Endothelial cell of umbilical vein (primary cell): Measurements from ENCODE around the gene PLB1. TPM values are rescaled to one million over a fixed set of nuclear protein-coding genes. Genes with fewer than 3 reads are reported as not detected.

Experiments
- BruUV-seq: library from RNA; stranded (reverse); fragments of 400-500 nt; replicated peaks from 2 replicates; lab custom pipeline; 2021; lab: Mats Ljungman, UMichigan
- CTCF ChIA-PET: fragments of 300-600, 350-600 bp; sonication (Branson Sonifier 250); formaldehyde crosslinking; loops from one replicate; lab custom pipeline; 2021; ENCODE audit warnings: antibody characterized with exemption, inconsistent platforms; lab: Charles Lee
- POLR2A ChIA-PET: fragments of 300-600, 350-600 bp; sonication (Branson Sonifier 250); formaldehyde crosslinking; loops from one replicate; lab custom pipeline; 2021; ENCODE audit warnings: antibody characterized with exemption, inconsistent platforms; lab: Charles Lee
- DNase-seq: peaks from one replicate; pipeline ENCODE4 v3.0.0-alpha.2; 2011; ENCODE audit warnings: low read depth, low spot score
- FAIRE-seq: peaks from 2 replicates; lab custom pipeline; 2011; peaks lifted over from hg19 to GRCh38; lab: Jason Lieb, UNC
- H2AFZ ChIP-seq: 2 replicates; pipeline ENCODE4 v1.6.0; 2012; ENCODE audit warnings: low read depth, low read length, control low read depth, inconsistent platforms
- H3K27ac ChIP-seq: 2 replicates; pipeline ENCODE4 v1.5.1; 2011; ENCODE audit warnings: low read depth, mild to moderate bottlenecking, control low read depth, low read length, moderate library complexity; ENCODE audit not compliant: insufficient read depth
- H3K27me3 ChIP-seq, 2 experiments: 2 replicates each; pipeline versions ENCODE4 v1.6.0 to v1.6.1; 2011; ENCODE audit warnings: low read length in 2 of 2, mixed read lengths in 1 of 2; ENCODE audit not compliant: control insufficient read depth in 2 of 2, insufficient read depth in 2 of 2
- H3K36me3 ChIP-seq, 2 experiments: 2 replicates in 1 of 2; 3 replicates in 1 of 2; pipeline ENCODE4 v1.5.1; 2011; ENCODE audit warnings: low read length in 2 of 2, mild to moderate bottlenecking in 1 of 2, moderate library complexity in 1 of 2; ENCODE audit not compliant: control insufficient read depth in 2 of 2, insufficient read depth in 2 of 2; ENCODE audit errors: extremely low read depth in 1 of 2
- H3K4me1 ChIP-seq: 3 replicates; pipeline ENCODE4 v1.5.1; 2011; ENCODE audit warnings: mild to moderate bottlenecking, low read length; ENCODE audit not compliant: control insufficient read depth, insufficient read depth; ENCODE audit errors: extremely low read depth
- H3K4me2 ChIP-seq: 2 replicates; pipeline ENCODE4 v1.6.1; 2011; ENCODE audit warnings: low read length, control low read depth, mixed read lengths; ENCODE audit not compliant: insufficient read depth
- H3K4me3 ChIP-seq, 3 experiments: fragments of 200-600 bp in 1 of 3; sonication (generic), shearing (Covaris generic) in 1 of 3; replicated peaks in 1 of 3; 2 replicates each; pipeline ENCODE4 v1.5.1; 2011 to 2016; ENCODE audit warnings: control low read depth in 3 of 3, low read length in 3 of 3, mild to moderate bottlenecking in 2 of 3, inconsistent platforms in 1 of 3, low read depth in 1 of 3, moderate library complexity in 1 of 3; ENCODE audit not compliant: insufficient read depth in 1 of 3
- H3K79me2 ChIP-seq: 2 replicates; pipeline ENCODE4 v1.6.0; 2012; ENCODE audit warnings: low read length, inconsistent platforms; ENCODE audit not compliant: control insufficient read depth, insufficient read depth
- H3K9ac ChIP-seq: replicated peaks from 2 replicates; pipeline ENCODE3; 2011; ENCODE audit warnings: low read length, control low read depth; ENCODE audit not compliant: insufficient read depth; ENCODE audit errors: extremely low read depth
- H3K9me1 ChIP-seq: replicated peaks from 3 replicates; pipeline ENCODE4 v1.6.0; 2011; ENCODE audit warnings: mild to moderate bottlenecking, low read length; ENCODE audit not compliant: control insufficient read depth, insufficient read depth; ENCODE audit errors: extremely low read depth
- H3K9me3 ChIP-seq: replicated peaks from 2 replicates; pipeline ENCODE4 v1.5.1; 2012; ENCODE audit warnings: low read length, inconsistent platforms; ENCODE audit not compliant: control insufficient read depth, insufficient read depth
- H4K20me1 ChIP-seq: replicated peaks from 2 replicates; pipeline ENCODE3; 2011; ENCODE audit warnings: mild to moderate bottlenecking, low read length; ENCODE audit not compliant: control insufficient read depth, insufficient read depth; ENCODE audit errors: extremely low read depth
- CTCF ChIP-seq, 2 donors: IDR thresholded peaks; 1 replicate in 1 of 2; 2 replicates in 1 of 2; pipeline ENCODE4 v1.5.1; 2011; ENCODE audit warnings: low read length in 2 of 2, mild to moderate bottlenecking in 2 of 2, moderate library complexity in 2 of 2, control low read depth in 1 of 2, inconsistent platforms in 1 of 2, low read depth in 1 of 2; ENCODE audit not compliant: insufficient read depth in 1 of 2; ENCODE audit errors: extremely low read depth in 1 of 2
- GATA2 ChIP-seq: IDR thresholded peaks from 2 replicates; pipeline ENCODE4 v1.7.0; 2011; ENCODE audit warnings: low read depth, mild to moderate bottlenecking, moderate library complexity, mixed read lengths, low read length; ENCODE audit not compliant: insufficient read length, insufficient read depth
- POLR2AphosphoS5 ChIP-seq: IDR thresholded peaks from 2 replicates; pipeline ENCODE4 v1.6.1; 2012; ENCODE audit warnings: low read depth, mild to moderate bottlenecking, control low read depth, low read length, moderate library complexity; ENCODE audit not compliant: insufficient read depth
- dilution Hi-C: fragments of 300-500 bp; cut with MboI; formaldehyde crosslinking; loops from one replicate; pipeline ENCODE4 v1.15.0; 2019; ENCODE audit warnings: low sequenced_read_pairs; ENCODE audit not compliant: extremely low pct_ligation_motif_present
- intact Hi-C: fragments of 100-400 bp; cut with micrococcal nuclease; formaldehyde crosslinking; loops from one replicate; pipeline ENCODE4 v1.10.0; 2022
- polyA plus RNA-seq, 4 experiments: library from polyadenylated mRNA; depleted of rRNA in 3 of 4; stranded (reverse) in 3 of 4; unstranded in 1 of 4; fragments of >200 nt; gene quantifications; 2 replicates each; pipeline versions ENCODE4 v1.2.1 to v1.2.3, GENCODE V29; 2011 to 2012; ENCODE audit warnings: missing spikeins in 1 of 4
- total RNA-seq: library from RNA; stranded (reverse); gene quantifications from 2 replicates; pipeline ENCODE4 v1.2.3, GENCODE V29; 2021

Gene PLB1
- total and polyA plus RNA-seq, 2 donors (not counting 3 experiments of a cell fraction or from before 2014, with no cell fraction given): 0.75 to 0.80 TPM

- BruUV-seq: no TSS peak
These were observed 142.2 kb downstream of the PLB1 start for GRCh38 chr2:28638102-28638501.

More at GRCh38 chr2:28638102-28638501, 142.2 kb downstream of the PLB1 start:
- no peak overlapping the region for H2AFZ ChIP-seq
- H3K27ac ChIP-seq: no peak overlapping the region
- no peak overlapping the region for H3K9ac ChIP-seq
- H3K36me3 ChIP-seq: no peaks in the 10 kb centered on the region
- no peaks in the 10 kb centered on the region for H3K9me1 ChIP-seq
- no peak overlapping the region for H3K4me2 ChIP-seq
- no peak for FAIRE-seq
- H3K4me3 ChIP-seq: no peak overlapping the region
- TF ChIP-seq CTCF (IDR thresholded peaks at IDR 0.05; ENCODE audit: extremely low read depth in 1 of 2, insufficient read depth in 1 of 2, low read depth in 1 of 2, low read length in 2 of 2): no peak
- no peak for TF ChIP-seq GATA2
- no peak for TF ChIP-seq POLR2AphosphoS5
- no peaks in the 10 kb centered on the region for H3K9me3 ChIP-seq
- dilution Hi-C loops: no loop called here
- H4K20me1 ChIP-seq: no peaks in the 10 kb centered on the region
- DNase-seq: no peak
- ChIA-PET POLR2A (no interaction called here), CTCF (no interaction called here)
- H3K4me1 ChIP-seq: no peaks in the 10 kb centered on the region
- no peaks in the 10 kb centered on the region for H3K79me2 ChIP-seq
- no peaks in the 10 kb centered on the region for H3K27me3 ChIP-seq
- intact Hi-C loops: no loop called here
